ENCODE results near the gene SYPL2.
"Not testable (repeated sequence)": the region's sequence is repeated elsewhere in the genome, so short reads cannot be mapped to it uniquely, and the experiment has no call there.

Gene SYPL2

DNA sequence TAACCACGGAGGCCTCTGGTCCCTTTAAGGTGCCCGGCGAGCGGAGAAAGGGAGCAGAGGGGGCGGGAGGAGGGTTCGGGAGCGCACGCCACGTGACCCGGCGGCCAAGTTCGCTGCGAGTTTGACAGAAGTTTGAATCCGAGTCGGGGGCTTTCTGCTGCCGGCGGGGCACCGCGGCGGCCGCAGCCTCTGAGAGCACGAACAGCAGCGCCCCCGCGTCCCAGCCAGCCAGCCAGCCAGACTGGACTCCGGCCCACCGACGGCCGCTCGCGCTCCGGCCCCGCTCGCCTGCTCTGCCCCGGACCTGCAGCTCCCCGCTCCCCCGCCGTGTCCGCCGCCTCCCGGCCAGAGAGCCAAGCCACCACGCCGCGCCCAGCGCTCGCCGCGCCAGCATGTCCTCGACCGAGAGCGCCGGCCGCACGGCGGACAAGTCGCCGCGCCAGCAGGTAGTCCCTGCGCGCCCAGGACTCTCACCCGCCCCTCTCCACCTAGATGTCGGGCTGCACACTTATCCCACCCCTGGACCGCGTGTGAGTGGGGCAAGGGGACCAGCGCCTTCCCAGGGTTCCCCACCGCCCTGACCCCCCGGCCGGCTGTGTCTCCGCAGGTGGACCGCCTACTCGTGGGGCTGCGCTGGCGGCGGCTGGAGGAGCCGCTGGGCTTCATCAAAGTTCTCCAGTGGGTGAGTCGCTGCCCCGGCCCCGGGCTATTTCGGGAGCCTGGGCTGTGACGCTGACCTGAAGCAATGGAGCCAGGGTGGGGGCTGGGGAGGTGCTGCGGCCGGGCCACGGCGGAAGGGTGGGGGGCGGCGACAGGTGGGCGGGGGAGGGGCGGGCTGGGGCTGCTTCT is at the start of gene SYPL2:
SYPL2 (plus strand) TSS at position 95 of the 849 bp plus-strand sequence; CDS start at position 393, 298 bp downstream.
- no peak for DNase-seq

DNA sequence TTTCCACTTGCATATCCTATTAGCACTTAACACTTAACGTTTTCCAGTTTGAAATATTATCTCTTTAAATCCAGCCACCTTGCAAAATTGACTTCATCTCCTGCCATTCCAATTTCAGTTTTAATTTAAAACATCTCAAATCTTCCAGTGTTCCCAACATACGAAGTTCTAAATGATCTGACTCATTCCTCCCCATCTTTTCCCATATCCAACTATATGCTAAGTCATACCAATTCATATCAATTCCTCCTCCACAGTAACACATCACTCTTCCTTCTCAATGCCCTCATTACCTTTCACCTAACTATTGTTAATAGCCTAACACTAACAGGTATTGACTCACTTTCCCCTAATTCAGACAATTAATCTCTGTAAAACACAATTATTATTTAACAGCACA is 42.8 kb upstream of the SYPL2 start:
- DNase-seq = no peak

DNA sequence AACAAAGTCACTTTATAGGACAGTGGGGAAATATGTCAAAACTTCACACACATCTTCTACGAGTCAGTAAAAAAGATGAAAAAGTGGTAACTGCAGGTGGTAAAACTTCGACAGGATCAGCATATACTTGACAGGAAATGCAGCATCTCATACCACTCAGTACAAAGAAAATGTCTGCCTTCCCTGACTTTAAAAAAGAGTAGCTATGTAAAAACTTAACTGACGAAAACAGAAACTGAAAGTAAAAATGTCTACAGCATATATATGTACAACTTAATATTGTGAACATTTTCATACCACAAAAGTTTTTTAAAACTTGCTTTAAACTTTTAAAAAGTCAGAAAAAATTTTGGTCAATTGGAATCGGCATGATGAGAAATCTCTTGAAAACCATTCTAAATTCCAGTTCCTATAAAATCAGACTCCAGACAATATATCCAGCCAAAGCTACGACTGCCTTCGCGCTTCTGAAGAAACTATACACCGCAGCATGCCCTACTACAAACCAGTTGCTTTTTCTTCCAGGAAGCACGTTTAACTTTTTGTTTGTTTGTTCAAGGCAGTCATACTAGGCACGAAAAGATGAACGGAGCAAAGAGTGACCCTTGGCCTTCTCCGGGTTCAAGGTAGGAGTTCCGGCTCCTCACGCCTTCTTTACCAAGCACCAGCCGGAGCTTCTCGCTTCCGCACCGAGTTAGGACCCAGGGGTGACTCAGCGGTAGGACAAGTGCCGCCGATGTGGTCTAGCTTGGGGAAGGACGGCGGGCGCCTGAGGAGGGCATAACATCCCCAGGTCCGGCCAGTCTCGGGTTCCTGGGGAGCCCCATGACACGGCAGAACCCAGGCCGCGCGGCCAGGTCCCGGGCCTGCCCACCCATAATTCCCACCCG is 40.7 kb upstream of the SYPL2 start:
- DNase-seq = peak; percentile 69

DNA sequence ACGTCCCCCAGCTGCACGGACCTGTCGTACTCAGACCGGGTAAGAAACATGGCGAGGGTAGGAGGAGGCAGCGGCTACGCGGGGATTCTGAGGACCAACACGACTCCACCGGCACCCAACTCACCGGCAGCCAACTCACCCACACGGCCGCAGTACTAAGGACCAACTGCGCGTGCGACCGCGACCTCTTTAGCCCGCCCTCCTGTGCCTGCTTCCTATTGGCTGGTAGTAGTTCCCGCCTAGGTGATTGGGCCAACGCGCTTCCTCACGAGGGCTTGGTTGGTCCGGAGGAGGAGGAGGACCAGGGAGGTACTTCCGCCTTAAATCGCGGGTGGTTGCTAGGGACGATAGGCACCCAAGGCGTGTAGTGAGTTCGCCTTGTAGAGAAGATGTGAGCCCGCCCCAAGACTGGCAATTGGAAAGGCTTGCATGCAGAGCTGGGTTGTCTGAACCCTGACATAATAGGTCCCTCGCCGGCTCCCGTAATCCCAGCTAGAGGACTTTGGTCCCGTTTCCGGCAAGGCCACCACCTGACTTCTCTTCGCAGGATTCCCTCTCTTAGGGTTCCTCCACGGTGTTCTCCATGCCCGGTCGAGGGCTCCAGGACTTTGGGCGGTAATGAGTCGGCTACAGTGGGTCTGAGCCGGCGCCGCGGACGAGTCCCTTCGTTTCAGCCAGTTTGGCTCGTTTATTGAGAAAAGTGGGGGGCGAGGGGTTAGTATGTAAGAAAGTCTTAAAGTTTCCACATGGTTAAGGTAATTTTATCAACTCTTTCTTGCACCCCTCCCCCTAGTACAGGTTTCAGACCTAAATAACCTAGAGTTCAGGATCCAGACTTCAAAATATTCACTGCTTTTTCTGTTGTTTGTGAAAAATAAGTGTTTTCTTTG is 39.8 kb upstream of the SYPL2 start, which contains the start of gene PSMA5:
PSMA5 (minus strand) TSS at position 168 of the 890 bp plus-strand sequence; CDS start at position 50, 118 bp downstream.
- DNase-seq = peak; percentile 97

DNA sequence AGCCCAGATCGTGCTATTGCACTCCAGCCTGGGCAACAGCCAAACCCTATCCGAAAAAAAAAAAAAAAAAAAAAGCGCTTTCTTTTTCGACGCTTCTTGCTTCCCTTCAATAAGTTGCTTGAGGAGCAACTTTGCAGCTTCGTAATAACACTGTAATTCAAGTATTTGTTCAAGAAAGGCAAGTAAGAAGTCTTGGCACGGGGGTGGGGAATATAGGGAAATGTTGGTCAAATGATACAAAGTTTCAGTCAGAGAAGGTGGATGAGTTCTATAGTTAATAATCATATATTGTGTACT is 39.2 kb upstream of the SYPL2 start:
- DNase-seq = no peak

DNA sequence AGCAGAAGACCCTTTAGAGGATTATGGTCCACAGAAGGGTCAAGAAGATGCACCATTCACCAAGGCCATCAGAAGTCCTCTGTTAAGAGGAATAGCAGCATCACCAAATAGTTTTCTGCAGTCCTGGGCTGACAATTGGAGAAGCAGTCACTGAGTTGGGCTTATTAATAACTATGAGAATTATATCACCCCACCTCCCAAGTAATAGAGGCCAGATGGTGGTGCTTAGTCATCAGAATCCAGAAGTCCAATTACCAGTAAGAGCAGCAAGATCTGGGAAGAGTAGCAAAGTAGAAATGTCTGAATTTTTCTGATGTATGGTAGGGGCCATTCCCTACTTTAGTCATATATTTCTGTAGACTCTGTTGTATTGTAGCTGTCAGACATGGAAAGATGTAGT is 34.0 kb upstream of the SYPL2 start:
- no peak for DNase-seq

DNA sequence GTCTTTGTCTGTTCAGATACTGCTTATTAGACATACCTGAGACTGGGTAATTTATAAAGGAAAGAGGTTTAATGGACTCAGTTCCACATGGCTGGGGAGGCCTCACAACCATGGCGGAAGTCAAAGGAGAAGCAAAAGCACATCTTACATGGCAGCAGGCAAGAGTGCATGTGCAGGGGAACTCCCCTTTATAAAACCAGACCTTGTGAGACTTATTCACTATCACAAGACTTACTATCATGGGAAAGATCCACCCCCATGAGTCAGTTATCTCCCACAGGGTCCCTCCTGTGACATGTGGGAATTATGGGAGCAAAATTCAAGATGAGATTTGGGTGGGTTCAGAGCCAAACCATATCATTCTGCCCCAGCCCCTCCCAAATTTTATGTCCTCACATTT is 33.0 kb upstream of the SYPL2 start:
- DNase-seq = no peak

DNA sequence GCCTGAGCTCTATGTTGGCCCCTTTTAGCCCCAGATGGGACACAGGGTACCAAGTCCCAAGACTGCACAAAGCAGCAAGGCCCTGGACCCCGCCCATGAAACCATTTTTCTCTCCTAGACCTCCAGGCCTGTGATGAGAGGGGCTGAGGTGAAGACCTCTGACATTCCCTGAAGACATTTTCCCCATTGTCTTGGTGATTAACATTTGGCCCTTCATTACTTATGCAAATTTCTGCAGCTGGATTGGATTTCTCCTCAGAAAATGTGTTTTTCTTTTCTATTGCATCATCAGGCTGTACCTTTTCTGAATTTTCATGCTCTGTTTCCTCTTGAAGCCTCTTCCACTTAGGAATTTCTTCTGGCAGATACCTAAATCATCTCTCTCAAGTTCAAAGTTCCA is 31.9 kb upstream of the SYPL2 start:
- DNase-seq = no peak

DNA sequence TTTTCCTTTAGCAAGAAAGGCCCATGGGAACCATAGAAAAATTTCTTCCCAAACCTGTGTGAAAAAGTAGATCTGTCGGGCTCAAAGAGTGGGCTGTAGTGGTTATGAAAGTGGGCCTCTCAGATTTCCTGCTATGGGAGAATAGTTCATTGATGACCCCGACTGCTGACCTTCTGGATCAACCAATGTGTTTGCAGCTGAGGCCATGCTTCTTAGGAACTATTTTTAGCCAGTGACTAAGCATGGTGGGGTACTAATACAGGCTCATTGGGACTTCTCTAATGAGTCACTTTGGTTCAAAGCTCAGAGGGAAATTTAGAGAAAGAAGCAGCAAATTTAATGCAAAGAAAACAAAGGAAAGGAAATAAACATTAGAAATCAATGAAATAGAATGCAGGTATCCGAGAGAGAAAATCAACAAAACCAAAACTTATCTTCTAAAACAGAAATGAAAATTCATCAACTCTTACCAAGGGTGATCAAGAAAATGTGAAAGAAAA is 27.5 kb upstream of the SYPL2 start:
- DNase-seq = no peak

DNA sequence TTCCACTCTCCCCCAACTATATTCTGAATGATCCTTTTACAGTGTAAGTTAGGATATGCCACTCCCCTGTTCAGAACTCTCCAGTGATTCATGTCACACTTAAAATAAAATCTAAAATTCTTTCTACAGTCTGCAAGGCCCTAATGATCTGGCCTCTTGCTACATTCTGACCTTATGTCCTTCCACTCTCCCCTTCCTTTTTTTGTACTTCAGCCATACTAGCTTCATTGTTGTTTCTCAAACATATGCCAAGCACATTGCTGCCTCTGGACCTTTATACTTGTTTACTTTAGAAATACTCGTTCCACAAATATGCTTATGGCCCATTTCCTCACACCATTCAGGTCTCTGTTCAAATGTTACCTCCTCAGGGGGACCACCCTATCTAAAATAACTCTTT is 25.3 kb upstream of the SYPL2 start:
- DNase-seq = no peak

DNA sequence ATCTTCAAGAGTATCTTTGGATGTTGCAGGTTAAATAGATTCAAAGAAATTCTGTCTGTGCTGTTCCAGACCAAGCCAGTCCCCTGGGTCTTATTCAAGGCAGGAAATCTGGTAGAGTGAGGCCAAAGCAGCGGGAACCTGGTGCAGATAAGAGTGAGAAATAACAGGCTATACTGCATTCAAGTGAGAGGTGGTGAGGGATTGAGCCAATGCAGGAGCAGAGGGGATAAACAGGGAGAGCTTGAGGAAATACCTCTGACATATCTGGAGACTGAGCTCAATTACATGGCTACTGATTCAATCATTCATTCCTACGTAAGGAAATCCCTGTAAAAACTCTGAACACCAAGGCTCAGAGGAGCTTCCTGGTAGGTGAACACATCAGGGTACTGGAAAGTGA is 22.9 kb upstream of the SYPL2 start:
- DNase-seq = no peak

DNA sequence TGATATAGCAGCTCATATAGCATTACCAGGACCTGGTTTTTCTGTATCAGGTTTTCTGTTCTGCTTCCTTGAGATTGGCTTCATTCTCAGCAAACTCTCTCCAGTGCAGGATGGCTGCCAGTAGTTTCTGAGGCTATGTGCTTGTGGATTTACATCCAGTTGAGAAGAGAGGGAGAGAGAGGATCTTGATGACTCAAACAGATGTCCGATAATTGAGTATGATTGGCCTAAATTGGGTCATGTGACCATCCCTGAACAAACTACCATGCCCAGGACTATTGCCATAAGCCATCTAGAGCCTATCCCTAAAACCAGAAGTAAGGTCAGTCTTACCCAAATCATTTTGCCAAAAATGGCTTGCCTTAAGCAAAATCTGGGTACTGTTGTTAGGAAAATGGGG is 22.0 kb upstream of the SYPL2 start:
- no peak for DNase-seq

DNA sequence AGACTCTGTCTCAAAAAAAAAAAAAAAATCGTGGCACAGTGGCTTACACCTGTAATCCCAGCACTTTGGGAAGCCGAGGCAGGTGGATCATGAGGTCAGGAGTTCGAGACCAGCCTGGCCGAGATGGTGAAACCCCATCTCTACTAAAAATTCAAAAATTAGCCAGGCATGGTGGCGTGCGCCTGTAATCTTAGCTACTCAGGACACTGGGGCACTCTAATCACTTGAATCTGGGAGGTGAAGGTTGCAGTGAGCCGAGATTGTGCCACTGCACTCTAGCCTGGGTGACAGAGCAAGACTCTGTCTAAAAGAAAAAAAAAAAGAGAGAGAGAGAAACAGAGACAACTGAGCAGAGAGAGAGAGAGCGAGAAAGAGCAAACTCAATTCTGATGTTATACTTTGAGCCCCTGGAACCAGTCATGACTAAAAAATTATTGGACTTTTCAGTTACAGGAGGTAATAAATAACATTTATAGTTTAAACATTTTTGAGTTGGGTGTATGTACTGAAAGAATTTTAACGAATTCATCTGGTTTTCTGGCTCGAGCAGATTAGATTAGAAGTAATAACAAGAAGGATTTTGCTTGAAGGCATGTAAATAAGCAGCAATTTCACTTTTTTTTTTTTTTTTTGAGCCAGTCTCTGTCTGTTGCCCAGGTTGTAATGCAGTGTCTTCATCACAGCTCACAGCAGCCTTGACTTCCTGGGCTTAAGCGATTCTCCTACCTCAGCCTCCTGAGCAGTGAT is 20.2 kb upstream of the SYPL2 start:
- not testable (repeated sequence) for DNase-seq

DNA sequence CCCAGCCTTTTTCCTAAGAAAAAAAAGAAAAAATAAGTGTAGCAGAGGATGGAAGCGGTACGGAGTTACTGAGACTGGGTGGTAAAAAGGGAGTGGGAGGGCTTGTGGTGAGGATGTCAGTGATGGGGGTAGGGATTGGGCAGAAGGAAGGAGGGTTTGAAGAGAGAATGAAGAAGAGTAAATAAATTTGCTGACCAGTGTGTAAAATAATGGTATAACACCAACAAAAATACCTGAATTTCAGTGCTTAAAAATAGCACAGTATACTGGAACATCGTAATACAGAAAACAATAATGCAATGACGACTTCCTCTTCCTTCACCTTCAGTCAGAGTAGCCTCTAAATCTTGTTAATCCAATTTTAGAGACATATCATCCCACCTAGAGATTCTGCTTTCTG is 18.8 kb upstream of the SYPL2 start:
- no peak for DNase-seq

DNA sequence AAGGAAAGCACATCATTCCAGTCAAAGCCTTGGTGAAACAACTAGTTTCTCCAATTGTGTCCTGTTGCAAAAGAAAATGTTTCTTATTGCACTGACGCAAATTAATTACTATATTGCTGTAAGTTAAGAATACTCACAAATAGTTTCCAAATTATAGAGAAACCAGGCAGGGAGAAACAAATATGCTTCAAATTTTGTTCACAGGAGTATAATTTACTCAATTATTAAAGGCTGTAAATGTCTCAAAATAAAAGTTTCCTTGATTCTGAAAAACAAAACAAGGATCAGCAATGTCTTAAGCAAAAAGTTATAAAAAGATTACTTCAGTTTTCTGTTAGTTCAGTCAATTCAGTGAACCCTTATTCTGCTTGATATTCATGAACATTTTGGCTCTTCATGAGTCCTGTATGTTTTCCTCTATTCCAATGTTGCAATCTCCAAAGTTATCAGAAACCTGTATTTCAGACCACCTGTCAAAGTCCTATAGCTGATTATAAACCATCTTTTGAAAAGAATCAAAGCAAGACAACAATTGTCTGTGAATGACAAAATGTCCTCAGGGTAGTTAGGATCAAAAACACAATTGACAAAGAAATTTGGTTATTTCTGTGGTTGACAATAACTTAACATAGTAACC is 11.7 kb upstream of the SYPL2 start:
- no peak for DNase-seq

DNA sequence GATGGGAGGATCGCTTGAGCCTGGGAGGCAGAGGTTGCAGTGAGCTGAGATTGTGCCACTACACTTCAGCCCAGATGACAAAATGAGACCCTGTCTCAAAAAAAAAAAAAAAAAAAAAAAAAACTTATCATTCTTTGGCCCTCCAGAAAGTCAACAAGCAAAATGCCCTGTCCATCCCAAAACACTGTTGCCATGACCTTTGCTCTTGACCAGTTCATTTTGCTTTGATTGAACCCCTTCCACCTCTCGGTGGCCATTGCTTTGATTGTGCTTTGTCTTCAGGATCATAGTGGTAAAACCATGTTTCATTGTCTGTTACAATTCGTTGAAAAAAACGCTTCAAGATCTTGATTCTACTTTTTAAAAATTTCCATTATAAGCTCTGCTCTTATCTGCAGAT is 8.5 kb upstream of the SYPL2 start:
- DNase-seq = no peak

DNA sequence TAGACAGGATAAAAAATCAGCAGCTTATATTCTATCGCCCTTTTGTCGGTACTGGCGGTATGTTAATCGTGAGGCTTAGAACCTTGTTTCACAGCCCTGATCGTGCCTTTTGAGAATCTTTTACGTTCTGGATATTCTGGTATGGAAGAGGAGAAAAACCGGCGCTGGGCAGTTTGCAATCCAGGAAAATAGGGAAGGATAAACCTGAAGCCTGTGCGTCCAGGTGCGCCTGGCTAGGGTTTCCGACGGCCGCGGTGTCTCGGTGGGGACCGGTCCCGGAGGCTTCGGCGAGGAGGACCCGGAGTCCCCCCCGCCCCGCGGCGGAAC is 258 bp upstream of the SYPL2 start:
- DNase-seq = no peak

DNA sequence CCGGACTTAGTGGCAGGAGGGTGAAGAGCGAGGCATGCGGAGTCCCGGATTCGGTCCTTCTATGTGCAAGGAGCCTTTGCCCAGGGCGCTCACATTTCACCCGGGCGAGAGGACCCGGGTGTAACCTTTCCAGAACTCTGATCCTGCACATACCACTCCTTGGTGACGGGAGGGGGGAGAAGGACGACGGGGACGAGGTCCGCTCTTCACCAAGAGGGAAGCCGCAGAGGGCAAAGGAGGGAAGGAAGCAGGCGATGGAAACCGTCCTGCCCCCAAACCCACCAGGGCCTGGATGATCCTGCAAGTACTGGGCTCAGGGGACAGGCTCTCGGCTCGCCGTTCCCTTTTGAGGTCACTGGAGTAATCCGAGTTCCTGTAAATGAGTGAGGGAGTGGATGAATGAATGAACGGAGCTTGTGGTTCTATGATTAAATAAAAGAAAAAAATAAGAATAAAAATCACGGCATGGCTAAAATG is 993 bp downstream of the SYPL2 start:
- DNase-seq = no peak

DNA sequence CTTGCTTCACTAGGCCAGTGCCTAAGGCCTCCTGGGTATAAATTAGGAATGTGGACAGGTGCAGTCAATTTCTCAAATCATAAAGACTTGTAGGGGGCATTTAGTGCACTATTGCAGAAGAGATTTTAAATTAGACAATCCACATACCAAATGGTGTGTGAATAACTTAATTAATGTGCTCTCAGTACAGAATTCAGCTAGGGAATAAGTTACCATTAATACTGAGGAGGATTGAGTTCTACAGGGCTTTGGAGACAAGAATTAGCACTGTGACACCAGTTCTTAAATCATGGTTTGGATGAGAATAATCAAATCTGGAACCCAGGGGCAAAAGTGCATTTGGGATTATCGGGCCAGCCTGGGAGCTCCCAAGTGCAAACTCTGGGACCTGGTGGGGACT is 1.7 kb downstream of the SYPL2 start:
- DNase-seq = no peak

DNA sequence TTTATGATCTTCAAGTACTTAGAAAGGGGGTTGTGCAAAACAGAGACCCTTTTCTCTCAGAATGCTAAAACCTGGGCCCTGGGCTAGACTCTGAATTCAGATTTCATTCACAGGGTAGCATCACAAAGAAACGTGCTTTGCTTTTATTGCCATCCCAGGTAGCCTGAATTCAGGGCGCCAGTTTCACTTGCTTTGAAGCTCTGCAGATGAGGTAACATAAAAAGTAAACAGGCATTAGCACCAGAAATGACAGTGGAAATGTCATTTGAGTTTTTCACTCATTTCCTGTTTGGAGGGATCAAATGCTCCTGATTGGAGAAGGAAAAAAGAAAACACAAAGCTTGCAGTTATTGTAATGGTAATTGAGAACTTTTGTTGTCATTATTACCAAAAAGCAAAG is 2.6 kb downstream of the SYPL2 start:
- no peak for DNase-seq

DNA sequence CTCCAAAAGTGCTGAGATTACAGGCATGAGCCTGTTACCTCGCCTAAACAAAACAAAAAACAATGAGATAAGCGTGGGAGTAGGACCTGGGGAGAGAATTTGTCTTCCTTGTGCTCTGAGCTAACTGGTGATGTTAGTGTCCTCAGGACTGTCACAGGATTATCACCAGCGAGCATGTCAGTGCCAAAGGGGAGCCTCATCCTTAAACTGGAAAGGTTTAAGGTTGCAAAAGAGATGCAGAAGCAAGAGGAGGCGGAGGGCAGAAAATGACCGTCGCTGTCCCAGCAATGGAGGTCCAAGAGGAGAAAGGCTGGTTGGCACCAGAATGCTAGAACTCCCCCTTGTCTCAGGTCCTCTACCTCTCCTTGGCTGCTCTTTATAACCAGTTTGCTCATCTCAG is 3.9 kb downstream of the SYPL2 start:
- no peak for DNase-seq

DNA sequence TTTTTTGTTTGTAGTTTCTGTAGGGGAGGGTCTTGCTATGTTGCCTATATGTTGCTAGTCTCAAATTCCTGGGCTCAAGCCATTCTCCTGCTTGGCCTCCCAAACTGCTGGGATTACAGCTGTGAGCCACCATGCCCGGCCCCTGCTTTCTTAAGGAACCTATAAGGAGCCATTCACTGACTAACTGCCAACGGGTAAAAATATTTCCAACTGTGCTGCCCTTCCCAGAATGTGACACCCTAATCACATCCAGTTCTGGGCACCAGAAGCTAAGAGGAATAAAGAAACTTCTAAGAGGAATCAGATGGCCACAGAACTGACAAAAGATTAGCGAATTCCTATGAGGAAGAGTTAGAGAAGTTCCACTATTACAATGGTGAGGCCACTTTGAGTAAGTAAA is 6.4 kb downstream of the SYPL2 start:
- DNase-seq = no peak
